H1 (cell line): ENCODE data around the gene ECSIT. TPM values are rescaled to one million over a fixed set of nuclear protein-coding genes. Genes with fewer than 3 reads are reported as not detected.

ENCODE experiments used
- CTCF ChIA-PET: fragments of 300-600 bp; sonication (Branson Sonifier 250); formaldehyde crosslinking; loops from one replicate; lab custom pipeline; 2021; ENCODE audit not compliant: partially characterized antibody; lab: Charles Lee
- POLR2A ChIA-PET: fragments of 300-600 bp; sonication (Branson Sonifier 250); formaldehyde crosslinking; loops from one replicate; lab custom pipeline; 2021; ENCODE audit warnings: inconsistent platforms; ENCODE audit not compliant: partially characterized antibody; lab: Charles Lee
- DNase-seq, 2 experiments: peaks; one replicate each; pipeline versions ENCODE4 v3.0.0 to v3.0.0-alpha.2; 2010 to 2022; ENCODE audit warnings: low spot score in 2 of 2, low read depth in 1 of 2, mixed read lengths in 1 of 2
- FAIRE-seq: peaks from 2 replicates; lab custom pipeline; 2011; peaks lifted over from hg19 to GRCh38; lab: Jason Lieb, UNC
- H2AFZ ChIP-seq: 2 replicates; pipeline ENCODE4 v1.8.1; 2012; ENCODE audit warnings: low read length, inconsistent platforms
- H2AK5ac ChIP-seq: 2 replicates; pipeline ENCODE4 v1.6.1; 2013; ENCODE audit warnings: low read depth, low read length
- H2BK120ac ChIP-seq: replicated peaks from 2 replicates; pipeline ENCODE3; 2013; ENCODE audit warnings: low read depth, low read length, inconsistent platforms
- H2BK12ac ChIP-seq: 2 replicates; pipeline ENCODE4 v1.6.1; 2013; ENCODE audit warnings: low read depth, low read length
- H2BK15ac ChIP-seq: 2 replicates; pipeline ENCODE4 v1.6.1; 2013; ENCODE audit warnings: low read length
- H2BK20ac ChIP-seq: 2 replicates; pipeline ENCODE4 v1.6.1; 2013; ENCODE audit warnings: low read length
- H2BK5ac ChIP-seq: 2 replicates; pipeline ENCODE4 v1.6.1; 2013; ENCODE audit warnings: low read depth, low read length
- H3K14ac ChIP-seq: 2 replicates; pipeline ENCODE4 v1.6.1; 2013; ENCODE audit warnings: inconsistent platforms; ENCODE audit not compliant: insufficient read length
- H3K18ac ChIP-seq: 2 replicates; pipeline ENCODE4 v1.6.1; 2013; ENCODE audit warnings: low read length; ENCODE audit errors: extremely low read depth
- H3K23ac ChIP-seq: 2 replicates; pipeline ENCODE4 v1.6.1; 2013; ENCODE audit warnings: inconsistent platforms; ENCODE audit not compliant: insufficient read length
- H3K23me2 ChIP-seq: 2 replicates; pipeline ENCODE4 v1.6.1; 2013; ENCODE audit warnings: low read depth, low read length
- H3K27ac ChIP-seq: 2 replicates; pipeline ENCODE4 v1.6.1; 2011; ENCODE audit warnings: low read depth, low read length, inconsistent platforms
- H3K27me3 ChIP-seq, 4 experiments: replicated peaks in 1 of 4; 1 replicate in 1 of 4; 2 replicates in 3 of 4; pipeline versions ENCODE4 v1.6.1 to v1.8.1; 2011 to 2013; ENCODE audit warnings: low read length in 3 of 4, mild to moderate bottlenecking in 3 of 4, inconsistent platforms in 2 of 4, mixed read lengths in 2 of 4, moderate library complexity in 1 of 4; ENCODE audit not compliant: control insufficient read depth in 3 of 4, insufficient read depth in 3 of 4; ENCODE audit errors: extremely low read depth in 1 of 4
- H3K36me3 ChIP-seq, 4 experiments: 2 replicates each; pipeline versions ENCODE4 v1.6.1 to v1.8.1; 2011 to 2013; ENCODE audit warnings: mild to moderate bottlenecking in 4 of 4, low read length in 3 of 4, moderate library complexity in 2 of 4, control low read depth in 1 of 4, inconsistent platforms in 1 of 4; ENCODE audit not compliant: insufficient read depth in 4 of 4, control insufficient read depth in 2 of 4
- H3K4ac ChIP-seq: replicated peaks from 2 replicates; pipeline ENCODE3; 2013; ENCODE audit warnings: low read length, low read depth, mixed read lengths, inconsistent platforms; ENCODE audit not compliant: insufficient read length
- H3K4me1 ChIP-seq, 4 experiments: replicated peaks in 1 of 4; 1 replicate in 1 of 4; 2 replicates in 3 of 4; pipeline versions ENCODE4 v1.6.1 to v1.8.1; 2011 to 2013; ENCODE audit warnings: low read length in 3 of 4, inconsistent platforms in 2 of 4, mixed read lengths in 1 of 4; ENCODE audit not compliant: insufficient read depth in 4 of 4, control insufficient read depth in 3 of 4
- H3K4me2 ChIP-seq, 2 experiments: 2 replicates each; pipeline versions ENCODE4 v1.6.1 to v1.8.1; 2011 to 2013; ENCODE audit warnings: low read depth in 2 of 2, low read length in 2 of 2, control low read depth in 1 of 2, inconsistent platforms in 1 of 2, mild to moderate bottlenecking in 1 of 2; ENCODE audit not compliant: insufficient read depth in 1 of 2
- H3K4me3 ChIP-seq, 4 experiments: fragments of 200-600, 300-600 bp in 1 of 4; sonication (generic), shearing (Covaris generic), sonication (Bioruptor Twin) in 1 of 4; 2 replicates each; pipeline versions ENCODE4 v1.5.1 to v1.8.1; 2011 to 2016; ENCODE audit warnings: low read length in 4 of 4, low read depth in 3 of 4, control low read depth in 2 of 4, inconsistent platforms in 2 of 4, mild to moderate bottlenecking in 2 of 4, mixed read lengths in 1 of 4, moderate library complexity in 1 of 4; ENCODE audit not compliant: insufficient read depth in 2 of 4; ENCODE audit errors: extremely low read depth in 1 of 4
- H3K56ac ChIP-seq: replicated peaks from 2 replicates; pipeline ENCODE3; 2013; ENCODE audit warnings: low read depth, mild to moderate bottlenecking, mixed read lengths, low read length, inconsistent platforms; ENCODE audit not compliant: insufficient read length
- H3K79me1 ChIP-seq: 2 replicates; pipeline ENCODE4 v1.6.1; 2013; ENCODE audit warnings: low read depth, low read length, control low read depth
- H3K79me2 ChIP-seq, 2 experiments: 2 replicates each; pipeline versions ENCODE4 v1.6.1 to v1.8.1; 2012 to 2013; ENCODE audit warnings: low read length in 2 of 2, mild to moderate bottlenecking in 2 of 2, inconsistent platforms in 1 of 2; ENCODE audit not compliant: insufficient read depth in 2 of 2, control insufficient read depth in 1 of 2
- H3K9ac ChIP-seq, 4 experiments: replicated peaks in 1 of 4; 1 replicate in 1 of 4; 2 replicates in 3 of 4; pipeline versions ENCODE4 v1.6.1 to v1.8.1; 2011 to 2013; ENCODE audit warnings: low read depth in 3 of 4, low read length in 3 of 4, control low read depth in 2 of 4, mild to moderate bottlenecking in 2 of 4, moderate library complexity in 2 of 4, inconsistent platforms in 1 of 4; ENCODE audit errors: extremely low read depth in 1 of 4
- H3K9me3 ChIP-seq, 2 experiments: 2 replicates each; pipeline versions ENCODE4 v1.6.1 to v1.8.1; 2012 to 2013; ENCODE audit warnings: mild to moderate bottlenecking in 2 of 2, moderate library complexity in 2 of 2, control low read depth in 1 of 2, inconsistent platforms in 1 of 2, low read depth in 1 of 2, low read length in 1 of 2, mixed read lengths in 1 of 2; ENCODE audit not compliant: insufficient read depth in 2 of 2
- H4K20me1 ChIP-seq, 2 experiments: replicated peaks in 1 of 2; 2 replicates each; pipeline versions ENCODE3 to v1.8.1; 2011 to 2013; ENCODE audit warnings: inconsistent platforms in 2 of 2, low read length in 2 of 2, mild to moderate bottlenecking in 1 of 2; ENCODE audit not compliant: insufficient read depth in 2 of 2, control insufficient read depth in 1 of 2
- H4K5ac ChIP-seq: 2 replicates; pipeline ENCODE4 v1.6.1; 2013; ENCODE audit warnings: low read length, low read depth, mixed read lengths, inconsistent platforms; ENCODE audit not compliant: insufficient read length
- H4K8ac ChIP-seq: 2 replicates; pipeline ENCODE4 v1.8.0; 2013; ENCODE audit warnings: mild to moderate bottlenecking, moderate library complexity, low read length, inconsistent platforms; ENCODE audit not compliant: insufficient read depth; ENCODE audit errors: extremely low read depth
- H4K91ac ChIP-seq: replicated peaks from 2 replicates; pipeline ENCODE3; 2013; ENCODE audit warnings: low read length, mixed read lengths, inconsistent platforms; ENCODE audit not compliant: insufficient read length
- HDAC6 ChIP-seq: IDR thresholded peaks from one replicate; pipeline ENCODE4 v1.7.1; 2012; ENCODE audit warnings: low read depth, mild to moderate bottlenecking, inconsistent platforms, low read length, moderate library complexity
- KDM4A ChIP-seq: IDR thresholded peaks from one replicate; pipeline ENCODE4 v1.7.1; 2012; ENCODE audit warnings: low read depth, mild to moderate bottlenecking, moderate library complexity, low read length, inconsistent platforms; ENCODE audit not compliant: severe bottlenecking
- KDM5A ChIP-seq: fragments of 200-600 bp; IDR thresholded peaks from 2 replicates; pipeline ENCODE4 v1.7.1; 2012; ENCODE audit warnings: mild to moderate bottlenecking, low read length, inconsistent platforms, mixed read lengths
- SAP30 ChIP-seq: fragments of 300-600 bp; sonication (generic); IDR thresholded peaks from 2 replicates; pipeline ENCODE4 v1.7.1; 2012; ENCODE audit warnings: low read length, moderate library complexity, mild to moderate bottlenecking, inconsistent platforms; ENCODE audit not compliant: insufficient read depth, insufficient replicate concordance
- SIRT6 ChIP-seq: IDR thresholded peaks from one replicate; pipeline ENCODE4 v1.7.1; 2012; ENCODE audit warnings: low read length, inconsistent platforms
- TAF1 ChIP-seq: IDR thresholded peaks from 2 replicates; pipeline ENCODE4 v1.6.1; 2011; ENCODE audit warnings: mild to moderate bottlenecking, low read depth, low read length
- TCF12 ChIP-seq: IDR thresholded peaks from 2 replicates; pipeline ENCODE4 v1.6.1; 2011; ENCODE audit warnings: low read depth, mild to moderate bottlenecking, low read length
- WGBS, 2 experiments: shearing (Covaris generic) in 1 of 2; methylation state at CpG; one replicate each; pipeline versions ENCODE4 v1.1.6 to v1.1.7; 2013 to 2015; ENCODE audit warnings: low lambda C conversion rate in 2 of 2, mixed read lengths in 2 of 2, inconsistent platforms in 1 of 2, low coverage in 1 of 2, missing lambda C conversion rate in 1 of 2; ENCODE audit not compliant: insufficient replicate concordance in 2 of 2, insufficient coverage in 1 of 2, insufficient read length in 1 of 2; ENCODE audit errors: extremely low coverage in 1 of 2, missing lambda C conversion rate in 1 of 2; 5-methylcytosine and 5-hydroxymethylcytosine counted together
- polyA plus RNA-seq, 7 experiments: library from polyadenylated mRNA; depleted of rRNA in 3 of 7; stranded (reverse) in 5 of 7; unstranded in 2 of 7; fragments of >200 nt in 5 of 7; fragments of 200-250 nt in 2 of 7; gene quantifications; 1 replicate in 5 of 7; 2 replicates in 1 of 7; 4 replicates in 1 of 7; pipeline versions ENCODE4 v1.2.1 to v1.2.3, GENCODE V29; 2011 to 2013; ENCODE audit warnings: missing spikeins in 2 of 7, mixed read lengths in 2 of 7
- total RNA-seq: library from RNA; stranded (reverse); fragmentation: NEBNext Ultra II Directional; extraction: Animal tissue kit (Norgen Biotek cat#: 25700); gene quantifications from 2 replicates; pipeline ENCODE4 v1.2.1, GENCODE V29; 2021
- TF ChIP-seq, protein P1 (sequence below): IDR thresholded peaks from 2 replicates; pipeline ENCODE4 v1.6.1; 2012; ENCODE audit warnings: inconsistent platforms

ECSIT gene
- total and polyA plus RNA-seq, 2 of the 8 experiments (the other 6 are each of a cell fraction or from before 2014, with no cell fraction given) = 55.7 to 74.1 TPM

- peaks cover 0 to under 1% of the 10 kb centered on the region in 2 experiments for H4K20me1 ChIP-seq
- H3K23ac ChIP-seq = no peak overlapping the region
- no peak for TF ChIP-seq KDM5A
- TF ChIP-seq SAP30 = no peak
- TF ChIP-seq HDAC6 = no peak
- TF ChIP-seq TCF12 = no peak
- TF ChIP-seq, protein P1, sequence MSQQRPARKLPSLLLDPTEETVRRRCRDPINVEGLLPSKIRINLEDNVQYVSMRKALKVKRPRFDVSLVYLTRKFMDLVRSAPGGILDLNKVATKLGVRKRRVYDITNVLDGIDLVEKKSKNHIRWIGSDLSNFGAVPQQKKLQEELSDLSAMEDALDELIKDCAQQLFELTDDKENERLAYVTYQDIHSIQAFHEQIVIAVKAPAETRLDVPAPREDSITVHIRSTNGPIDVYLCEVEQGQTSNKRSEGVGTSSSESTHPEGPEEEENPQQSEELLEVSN = peak; percentile 44; the same call in 1 of the 2 replicates
- TF ChIP-seq KDM4A = no peak
- TF ChIP-seq SIRT6 = no peak
- 0 out of 2 replicates have a peak, but pooled peaks have one; percentile 7 for TF ChIP-seq TAF1
- H3K14ac ChIP-seq = no peak overlapping the region
- peak overlapping the region; percentile 90 for H2BK5ac ChIP-seq
- ChIA-PET CTCF (interaction anchor here (1.3 to 1.5 kb wide), 2 partner anchors 24 to 53 kb away, joined by 3 to 4 read pairs; partner anchors contain the start of gene ELOF1), POLR2A (interaction anchor here (0.7 to 2.8 kb wide), 7 partner anchors 10 to 33 kb away, joined by 3 to 7 read pairs (median 3); partner anchors contain the start of genes CNN1 and ELAVL3)
- peak overlapping the region; percentile 71 to 85 for H3K4me2 ChIP-seq
- no peak overlapping the region for H2BK15ac ChIP-seq
- no peak overlapping the region for H2BK120ac ChIP-seq
- H3K36me3 ChIP-seq = no peaks in the 10 kb centered on the region
- H3K4me1 ChIP-seq = peaks cover 3 to 4% (median 4%) of the 10 kb centered on the region in 4 experiments; a peak in 6 of 7 replicates
- no peak overlapping the region for H3K18ac ChIP-seq
- H3K79me2 ChIP-seq = no peaks in the 10 kb centered on the region; a peak in 1 of 4 replicates
- no peak overlapping the region for H2BK12ac ChIP-seq
- WGBS, 2 experiments = 84% methylated on average over 20 of the region's 20 CpGs; no CpG with 5 or more reads in 1 of the 2 experiments
- peak overlapping the region in 3 of 4 experiments; percentile 39 to 68 (median 58); a peak in 5 of 7 replicates for H3K9ac ChIP-seq
- H3K27me3 ChIP-seq = no peaks in the 10 kb centered on the region
- no peak overlapping the region for H2AFZ ChIP-seq
- 0 out of 2 replicates have a peak, but pooled peaks cover 2% of the 10 kb centered on the region for H3K23me2 ChIP-seq
- H4K5ac ChIP-seq = peak overlapping the region; percentile 83
- H3K27ac ChIP-seq = peak overlapping the region; percentile 32
- FAIRE-seq (no peak), DNase-seq (no peak)
- peak overlapping the region; percentile 92 for H4K8ac ChIP-seq
- peak overlapping the region; percentile 21 for H3K4ac ChIP-seq
- peak overlapping the region; percentile 44 for H4K91ac ChIP-seq
- no peak overlapping the region for H2BK20ac ChIP-seq
- H3K56ac ChIP-seq = no peak overlapping the region
- H3K4me3 ChIP-seq = peak overlapping the region; percentile 69 to 85 (median 78)
- no peaks in the 10 kb centered on the region for H3K9me3 ChIP-seq
- H2AK5ac ChIP-seq = no peak overlapping the region
- peaks cover 4% of the 10 kb centered on the region for H3K79me1 ChIP-seq
Observed at GRCh38 chr19:11506101-11506555, 22.8 kb downstream of the ECSIT start.
